K562 (cell line): ENCODE data around the gene SYT17. TPM values are rescaled to one million over a fixed set of nuclear protein-coding genes. Genes with fewer than 3 reads are reported as not detected.

Experiments
- E2F6 ChIP-seq, 2 experiments: IDR thresholded peaks; 2 replicates each; pipeline ENCODE4 v1.6.1; 2011; ENCODE audit warnings: borderline replicate concordance in 1 of 2, control low read depth in 1 of 2, low read depth in 1 of 2, low read length in 1 of 2, mild to moderate bottlenecking in 1 of 2, mixed read lengths in 1 of 2, moderate library complexity in 1 of 2; ENCODE audit not compliant: insufficient read depth in 1 of 2, insufficient read length in 1 of 2, poor library complexity in 1 of 2, severe bottlenecking in 1 of 2; ENCODE audit errors: extremely low read depth in 1 of 2
- KDM1A ChIP-seq, 2 experiments: fragments of 450-650 bp; IDR thresholded peaks; 2 replicates each; pipeline ENCODE4 v1.6.1; 2016; ENCODE audit warnings: mild to moderate bottlenecking in 2 of 2
- RNF2 ChIP-seq: sonication (generic); IDR thresholded peaks from 2 replicates; pipeline ENCODE4 v1.6.1; 2016
- SMAD1 ChIP-seq: fragments of 150-350 bp; IDR thresholded peaks from 2 replicates; pipeline ENCODE4 v1.6.1; 2014; ENCODE audit warnings: low read length, low read depth; ENCODE audit not compliant: partially characterized antibody
- ZBTB11 ChIP-seq, 3 experiments: fragments of 200-800 bp in 1 of 3; fragments of 250-450 bp in 1 of 3; fragments of 450-650 bp in 1 of 3; sonication (Bioruptor Pico) in 1 of 3; sonication (Bioruptor generic) in 1 of 3; formaldehyde crosslinking in 1 of 3; IDR thresholded peaks; 2 replicates each; pipeline versions ENCODE4 v1.6.1 to v1.8.0; 2016 to 2022; ENCODE audit warnings: mild to moderate bottlenecking in 2 of 3, missing genetic modification characterization in 2 of 3, missing compliant biosample characterization in 1 of 3, moderate library complexity in 1 of 3
- ZNF75A ChIP-seq: fragments of 450-650 bp; formaldehyde crosslinking; IDR thresholded peaks from 2 replicates; pipeline ENCODE4 v1.4.0; 2020; ENCODE audit warnings: mild to moderate bottlenecking
- ZNF778 ChIP-seq: fragments of 450-650 bp; formaldehyde crosslinking; IDR thresholded peaks from 2 replicates; pipeline ENCODE4 v1.4.0; 2020; ENCODE audit warnings: mild to moderate bottlenecking, moderate library complexity
- ZNF780A ChIP-seq: fragments of 250-450 bp; sonication (Bioruptor Pico); IDR thresholded peaks from 2 replicates; pipeline ENCODE4 v1.5.0; 2021; ENCODE audit warnings: mild to moderate bottlenecking
- polyA plus RNA-seq, 8 experiments: library from polyadenylated mRNA; depleted of rRNA in 4 of 8; stranded (reverse) in 5 of 8; unstranded in 3 of 8; fragments of >200 nt; fragmentation: Nextera tagmentation in 2 of 8; fragmentation: Illumina TruSeq in 1 of 8; extraction: Ambion mirVana in 2 of 8; extraction: Trizol in 1 of 8; gene quantifications; 2 replicates each; pipeline versions ENCODE4 v1.2.1 to v1.2.3, GENCODE V29; 2011 to 2014; ENCODE audit warnings: inconsistent platforms in 1 of 8, missing spikeins in 1 of 8
- total RNA-seq, 7 experiments: library from RNA; depleted of rRNA in 6 of 7; stranded (reverse); fragments of >200 nt in 6 of 7; fragmentation: Illumina TruSeq in 2 of 7; extraction: Trizol in 2 of 7; gene quantifications; 2 replicates each; pipeline versions ENCODE4 v1.2.1 to v1.2.3, GENCODE V29; 2011 to 2021; ENCODE audit warnings: low replicate concordance in 1 of 7

Gene SYT17
- total and polyA plus RNA-seq, 9 of the 15 experiments (the other 6 are each of a cell fraction or from before 2014, with no cell fraction given): not detected

- TF ChIP-seq ZBTB11 (CRISPR knock-in tag; IDR thresholded peaks at IDR 0.05) (no peak), ZNF778 (CRISPR knock-in tag) (no peak), ZNF780A (CRISPR knock-in tag) (no peak), ZNF75A (CRISPR knock-in tag) (no peak), SMAD1 (no peak), KDM1A (IDR thresholded peaks at IDR 0.05) (no peak), E2F6 (IDR thresholded peaks at IDR 0.05; ENCODE audit: borderline replicate concordance in 1 of 2, extremely low read depth in 1 of 2, insufficient read depth in 1 of 2, insufficient read length in 1 of 2, low read depth in 1 of 2, low read length in 1 of 2, poor library complexity in 1 of 2, severe bottlenecking in 1 of 2) (no peak), RNF2 (no peak)
Observed at GRCh38 chr16:19228052-19228451, 60.0 kb downstream of the SYT17 start (continued).
